Endodermal cell (in vitro differentiated cells): Measurements from ENCODE around the gene SNRPA1. TPM values are rescaled to one million over a fixed set of nuclear protein-coding genes. Genes with fewer than 3 reads are reported as not detected.
A peak's percentile ranks its signal among the peaks of the same experiment; 100 is the strongest.

Experiments
- DNase-seq: peaks from one replicate; pipeline ENCODE4 v3.0.0-alpha.2; 2017
- H3K27ac ChIP-seq: 2 replicates; pipeline ENCODE4 v1.5.1; 2013; ENCODE audit warnings: mild to moderate bottlenecking, low read depth, low read length, moderate library complexity
- H3K27me3 ChIP-seq: 2 replicates; pipeline ENCODE4 v1.6.1; 2013; ENCODE audit warnings: mild to moderate bottlenecking, low read length, moderate library complexity; ENCODE audit not compliant: insufficient read depth, control insufficient read depth, poor library complexity, severe bottlenecking
- H3K36me3 ChIP-seq: 2 replicates; pipeline ENCODE4 v1.7.0; 2013; ENCODE audit warnings: mild to moderate bottlenecking, low read length, moderate library complexity; ENCODE audit not compliant: control insufficient read depth, insufficient read depth
- H3K4me1 ChIP-seq: one replicate; pipeline ENCODE4 v1.7.0; 2013; ENCODE audit warnings: low read length; ENCODE audit not compliant: control insufficient read depth, insufficient read depth
- H3K4me3 ChIP-seq: 2 replicates; pipeline ENCODE4 v1.5.1; 2013; ENCODE audit warnings: mild to moderate bottlenecking, low read length, moderate library complexity
- H3K9ac ChIP-seq: 2 replicates; pipeline ENCODE4 v1.6.1; 2013; ENCODE audit warnings: mild to moderate bottlenecking, low read length, moderate library complexity; ENCODE audit not compliant: poor library complexity, severe bottlenecking; ENCODE audit errors: extremely low read depth
- H3K9me3 ChIP-seq: 2 replicates; pipeline ENCODE4 v1.6.1; 2013; ENCODE audit warnings: mild to moderate bottlenecking, low read length, moderate library complexity; ENCODE audit not compliant: control insufficient read depth
- H3K27ac Mint-ChIP-seq: 2 replicates; pipeline ENCODE4 v1.8.0; 2020; ENCODE audit warnings: mixed read lengths
- H3K27me3 Mint-ChIP-seq: 2 replicates; pipeline ENCODE4 v1.8.0; 2021; ENCODE audit warnings: mild to moderate bottlenecking, mixed read lengths; ENCODE audit not compliant: insufficient read depth
- H3K36me3 Mint-ChIP-seq: 2 replicates; pipeline ENCODE4 v1.8.0; 2020; ENCODE audit warnings: low read depth, mixed read lengths
- H3K4me1 Mint-ChIP-seq: 2 replicates; pipeline ENCODE4 v1.8.0; 2020; ENCODE audit warnings: mixed read lengths
- H3K4me3 Mint-ChIP-seq: 2 replicates; pipeline ENCODE4 v1.8.0; 2020; ENCODE audit warnings: mild to moderate bottlenecking, moderate library complexity, mixed read lengths
- H3K9me3 Mint-ChIP-seq: 2 replicates; pipeline ENCODE4 v1.8.0; 2020; ENCODE audit warnings: mild to moderate bottlenecking, mixed read lengths
- CTCF ChIP-seq: fragments of 200-600 bp; sonication (generic); conservative IDR thresholded peaks from 2 replicates; pipeline ENCODE4 v1.5.0; 2021; ENCODE audit warnings: antibody characterized with exemption, mild to moderate bottlenecking
- WGBS, 2 experiments: methylation state at CpG; one replicate each; pipeline versions ENCODE4 v1.1.5 to v1.1.7; 2013; ENCODE audit warnings: missing lambda C conversion rate in 2 of 2, mixed read lengths in 1 of 2; ENCODE audit not compliant: insufficient coverage in 1 of 2, insufficient read length in 1 of 2; 5-methylcytosine and 5-hydroxymethylcytosine counted together
- total RNA-seq, 2 donors: library from RNA; stranded (reverse); fragmentation: NEBNext Ultra II Directional in 1 of 2; extraction: Animal tissue kit (Norgen Biotek cat#: 25700) in 1 of 2; gene quantifications; 2 replicates in 1 of 2; 3 replicates in 1 of 2; pipeline ENCODE4 v1.2.1, GENCODE V29; 2021

SNRPA1 gene
- total RNA-seq, 2 donors from 2014 or later: 111 to 140 TPM

GRCh38 chr15:101327147-101327740 is 32.2 kb upstream of the SNRPA1 start:
- WGBS, 2 experiments: 64 to 79% methylated on average over 4 to 17 of the region's 17 CpGs

DNA sequence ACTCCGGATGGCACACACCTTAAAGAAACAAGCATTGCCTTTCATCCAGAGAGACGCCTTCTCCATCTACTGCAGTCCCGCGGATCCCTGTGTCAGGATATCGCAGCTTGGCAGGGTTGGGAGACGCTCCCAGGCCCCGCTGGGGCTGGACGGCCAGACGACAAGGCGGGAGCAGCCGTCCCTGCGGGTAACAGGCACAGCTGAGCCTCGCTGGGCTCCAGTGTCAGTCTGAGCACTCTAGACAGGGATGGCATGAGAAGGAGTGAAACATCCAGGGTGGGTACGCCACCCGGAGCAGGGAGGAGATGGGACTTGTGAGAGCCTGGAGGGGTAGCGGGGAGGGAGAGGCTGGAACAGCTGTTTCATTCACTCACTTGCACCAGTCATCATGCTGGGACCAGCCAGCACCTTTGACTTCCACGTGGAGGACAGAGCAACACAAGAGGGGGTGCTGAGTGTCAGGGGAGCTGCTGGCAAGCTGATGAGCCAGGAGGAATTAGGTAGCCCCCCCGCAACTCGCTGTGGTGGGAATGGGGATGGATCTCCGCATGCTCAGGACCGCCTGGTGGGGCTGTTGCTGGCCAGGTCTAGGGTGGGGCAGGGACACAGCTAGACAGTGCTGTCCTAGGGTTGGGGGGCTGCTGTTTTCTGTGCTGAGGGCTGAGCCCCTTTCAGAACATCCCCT is 31.6 kb upstream of the SNRPA1 start:
- Histone ChIP-seq H3K9me3 (no peaks in the 10 kb centered on the region), H3K4me3 (no peak overlapping the region), H3K4me1 (no peaks in the 10 kb centered on the region), H3K27me3 (no peaks in the 10 kb centered on the region), H3K36me3 (no peaks in the 10 kb centered on the region), H3K9ac (no peak overlapping the region), H3K27ac (no peak overlapping the region)
- H3K9me3 Mint-ChIP-seq: no peaks in the 10 kb centered on the region
- no peak for TF ChIP-seq CTCF
- WGBS, 2 experiments: 81 to 88% methylated on average over 12 to 21 of the region's 21 CpGs
- peaks cover 22% of the 10 kb centered on the region for H3K27me3 Mint-ChIP-seq
- no peak overlapping the region for H3K4me3 Mint-ChIP-seq
- H3K4me1 Mint-ChIP-seq: no peaks in the 10 kb centered on the region
- H3K27ac Mint-ChIP-seq: no peak overlapping the region
- H3K36me3 Mint-ChIP-seq: no peaks in the 10 kb centered on the region
- DNase-seq: peak; percentile 35

More at GRCh38 chr15:101327147-101327740, 32.2 kb upstream of the SNRPA1 start:
- Mint-ChIP-seq H3K36me3 (no peaks in the 10 kb centered on the region), H3K4me1 (no peaks in the 10 kb centered on the region), H3K27me3 (peaks cover 28% of the 10 kb centered on the region), H3K4me3 (no peak overlapping the region), H3K9me3 (no peaks in the 10 kb centered on the region), H3K27ac (no peak overlapping the region)
- peak; percentile 42 for DNase-seq
- no peaks in the 10 kb centered on the region for H3K27me3 ChIP-seq
- H3K36me3 ChIP-seq: no peaks in the 10 kb centered on the region
- H3K9ac ChIP-seq: no peak overlapping the region
- H3K27ac ChIP-seq: no peak overlapping the region
- no peak for TF ChIP-seq CTCF
- no peaks in the 10 kb centered on the region for H3K9me3 ChIP-seq
- no peak overlapping the region for H3K4me3 ChIP-seq
- no peaks in the 10 kb centered on the region for H3K4me1 ChIP-seq

DNA sequence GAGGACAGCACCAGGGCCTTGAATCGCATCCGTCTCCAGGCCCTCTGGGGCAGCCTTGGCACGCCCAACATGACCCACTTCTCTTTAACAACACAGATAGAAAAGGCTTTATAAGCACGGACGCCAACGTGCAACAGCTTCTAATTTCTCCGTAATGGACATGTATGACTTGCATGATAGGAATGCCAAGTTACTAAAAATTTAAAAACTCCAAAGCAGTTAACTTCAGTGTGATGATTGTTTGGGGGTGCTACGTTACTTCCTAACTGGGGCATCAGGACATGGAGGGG is 30.9 kb upstream of the SNRPA1 start:
- H3K36me3 Mint-ChIP-seq: no peaks in the 10 kb centered on the region
- no peak overlapping the region for H3K27ac ChIP-seq
- no peaks in the 10 kb centered on the region for H3K4me1 ChIP-seq
- no peaks in the 10 kb centered on the region for H3K27me3 ChIP-seq
- no peaks in the 10 kb centered on the region for H3K4me1 Mint-ChIP-seq
- no peaks in the 10 kb centered on the region for H3K9me3 Mint-ChIP-seq
- no peak overlapping the region for H3K4me3 ChIP-seq
- H3K9ac ChIP-seq: no peak overlapping the region
- H3K4me3 Mint-ChIP-seq: no peak overlapping the region
- H3K36me3 ChIP-seq: no peaks in the 10 kb centered on the region
- 93 to 96% methylated on average over 4 to 8 of the region's 8 CpGs for WGBS, 2 experiments
- peaks cover 17% of the 10 kb centered on the region for H3K27me3 Mint-ChIP-seq
- no peaks in the 10 kb centered on the region for H3K9me3 ChIP-seq
- DNase-seq: no peak
- no peak for TF ChIP-seq CTCF
- H3K27ac Mint-ChIP-seq: no peak overlapping the region
